ENCODE results near the gene CAPG.
"Not testable (repeated sequence)": the region's sequence is repeated elsewhere in the genome, so short reads cannot be mapped to it uniquely, and the experiment has no call there.

The CAPG gene

DNA sequence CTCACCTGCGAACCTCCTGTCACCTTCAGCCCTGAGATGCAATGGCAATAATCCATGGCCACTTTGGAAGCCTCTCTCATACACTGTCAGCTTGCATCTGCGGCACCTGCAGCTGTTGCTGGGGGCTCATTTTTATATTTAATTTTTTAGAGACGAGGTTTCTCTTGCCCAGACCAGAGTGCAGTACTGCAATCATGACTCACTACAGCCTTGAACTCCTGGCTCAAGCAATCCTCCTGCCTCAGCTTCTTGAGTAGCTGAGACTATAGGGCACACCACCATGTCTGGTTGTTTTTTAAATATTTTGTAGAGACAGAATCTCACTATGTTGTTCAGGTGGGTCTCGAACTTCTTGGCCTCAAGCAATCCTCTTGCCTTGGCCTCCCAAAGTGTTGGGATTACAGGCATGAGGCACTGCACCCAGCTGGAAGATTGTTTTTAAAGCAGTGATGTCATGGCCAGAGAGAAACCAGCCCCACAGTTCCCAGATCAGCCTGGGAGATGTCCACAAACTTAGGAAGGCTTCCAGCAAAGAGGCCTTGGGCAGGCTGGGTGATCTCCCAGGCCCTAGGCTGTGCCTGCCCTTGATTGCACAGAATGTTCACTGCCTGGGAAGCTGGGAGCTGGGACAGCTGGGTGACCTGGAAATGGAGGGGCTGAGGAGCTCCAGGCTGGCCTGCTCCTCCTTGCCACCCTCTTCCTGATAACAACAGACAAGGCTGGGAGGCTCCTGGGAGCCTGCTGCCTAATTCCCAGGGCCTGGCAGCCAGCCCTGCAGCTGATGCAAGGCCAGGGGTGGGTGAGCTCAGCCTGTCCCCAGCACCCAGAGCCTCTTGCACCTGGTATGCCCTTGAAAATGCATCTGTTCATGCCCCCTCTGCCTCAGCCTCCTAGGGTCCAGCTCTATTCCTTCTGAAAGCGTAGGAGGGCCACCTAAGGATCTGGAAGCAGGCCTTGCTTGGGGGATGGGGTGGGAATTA, 35.4 kb upstream of the CAPG start:
- Histone ChIP-seq H3K27me3 (replicated peaks in 2 of 5; ENCODE audit: control insufficient read depth in 4 of 5, insufficient read depth in 5 of 5, low read length in 4 of 5) (no peaks in the 10 kb centered on the region), H3K4me3 (ENCODE audit: control insufficient read depth in 1 of 7, extremely low read depth in 1 of 7, insufficient read depth in 4 of 7, low read depth in 2 of 7, low read length in 6 of 7) (no peak overlapping the region), H3K27ac (ENCODE audit: insufficient read depth in 1 of 2, low read depth in 1 of 2, low read length in 2 of 2, poor library complexity in 1 of 2, severe bottlenecking in 2 of 2) (no peak overlapping the region), H3K36me3 (ENCODE audit: control insufficient read depth in 4 of 4, insufficient read depth in 4 of 4, low read length in 3 of 4) (no peaks in the 10 kb centered on the region), H3K4me1 (ENCODE audit: control extremely low read depth in 1 of 4, control insufficient read depth in 4 of 4, insufficient read depth in 4 of 4, low read length in 3 of 4) (peaks cover 0 to 34% (median 8%) of the 10 kb centered on the region in 4 experiments), H3K9me3 (ENCODE audit: control extremely low read depth in 1 of 5, control insufficient read depth in 4 of 5, insufficient read depth in 2 of 5, low read depth in 1 of 5, low read length in 4 of 5) (no peaks in the 10 kb centered on the region)
- DNase-seq = no peak
- POLR2A ChIA-PET = no interaction called here
- CTCF ChIA-PET = interaction anchor here (1.0 to 1.3 kb wide), 4 partner anchors 8 to 30 kb away, joined by 3 to 7 read pairs (median 4); no protein-coding TSS in a partner anchor
- 100% methylated on average over 4 of the region's 5 CpGs for WGBS (ENCODE audit: insufficient coverage)

DNA sequence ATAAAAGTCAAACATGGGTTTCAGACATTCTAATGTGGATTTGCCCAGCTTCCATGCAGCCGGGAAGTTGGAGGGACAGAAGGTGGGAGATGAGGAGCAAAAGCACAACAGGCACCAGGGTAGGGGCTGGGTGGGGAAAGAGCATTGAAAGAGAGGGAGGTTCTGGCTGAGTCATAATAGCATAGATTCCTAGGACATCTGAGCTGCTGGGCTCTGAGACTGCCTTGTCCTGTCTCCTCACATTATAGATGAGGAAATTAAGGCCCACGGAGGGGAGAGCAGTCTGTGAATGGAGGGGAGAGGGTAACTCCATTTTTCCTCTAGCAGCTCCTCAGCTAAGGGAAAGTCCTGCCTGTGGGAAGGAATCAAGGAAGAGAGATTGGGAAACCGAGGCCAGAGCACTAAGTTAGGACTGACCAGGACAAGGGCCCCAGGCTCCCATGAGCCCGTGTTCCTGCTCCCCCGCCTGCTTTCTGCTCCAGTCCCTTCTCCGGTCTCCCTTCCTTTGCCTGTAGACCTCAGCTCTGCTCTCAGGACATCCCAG, 34.5 kb upstream of the CAPG start:
- Histone ChIP-seq H3K36me3 (ENCODE audit: control insufficient read depth in 4 of 4, insufficient read depth in 4 of 4, low read length in 3 of 4) (no peaks in the 10 kb centered on the region), H3K9me3 (ENCODE audit: control extremely low read depth in 1 of 5, control insufficient read depth in 4 of 5, insufficient read depth in 2 of 5, low read depth in 1 of 5, low read length in 4 of 5) (no peaks in the 10 kb centered on the region), H3K4me1 (ENCODE audit: control extremely low read depth in 1 of 4, control insufficient read depth in 4 of 4, insufficient read depth in 4 of 4, low read length in 3 of 4) (peaks cover 0 to 38% (median 8%) of the 10 kb centered on the region in 4 experiments), H3K27me3 (replicated peaks in 2 of 5; ENCODE audit: control insufficient read depth in 4 of 5, insufficient read depth in 5 of 5, low read length in 4 of 5) (no peaks in the 10 kb centered on the region), H3K4me3 (ENCODE audit: control insufficient read depth in 1 of 7, extremely low read depth in 1 of 7, insufficient read depth in 4 of 7, low read depth in 2 of 7, low read length in 6 of 7) (no peak overlapping the region), H3K27ac (ENCODE audit: insufficient read depth in 1 of 2, low read depth in 1 of 2, low read length in 2 of 2, poor library complexity in 1 of 2, severe bottlenecking in 2 of 2) (no peak overlapping the region)
- CTCF ChIA-PET = interaction anchor here (0.5 kb wide), 1 partner anchor 71 kb away, joined by 3 read pairs; no protein-coding TSS in a partner anchor
- POLR2A ChIA-PET = no interaction called here
- 98% methylated on average over 5 of the region's 6 CpGs for WGBS (ENCODE audit: insufficient coverage)
- DNase-seq = no peak

DNA sequence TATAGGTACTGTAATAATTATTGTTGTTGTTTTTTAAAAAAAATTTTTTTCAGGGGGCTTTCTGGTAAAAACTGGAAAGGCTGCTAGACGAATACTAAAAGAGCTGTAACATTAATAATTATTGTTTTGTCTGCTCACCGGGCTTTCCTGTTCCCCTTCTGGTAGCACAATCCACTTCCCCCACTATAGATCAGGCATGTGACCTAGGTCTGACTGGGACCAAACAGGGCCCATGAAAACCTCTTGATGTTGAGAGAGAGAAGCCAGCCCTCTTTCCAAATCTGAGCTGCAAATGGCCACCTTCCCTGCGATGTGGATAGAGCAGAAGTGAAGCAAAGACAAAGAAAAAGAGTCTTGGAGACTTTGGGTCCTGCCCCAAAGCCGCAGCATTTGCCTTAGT, 31.7 kb upstream of the CAPG start:
- POLR2A ChIA-PET = interaction anchor here (1.5 kb wide), 1 partner anchor 97 kb away, joined by 12 read pairs; the partner anchor contains the start of gene MAT2A
- CTCF ChIA-PET = interaction anchor here (0.9 to 1.6 kb wide), 6 partner anchors 8 to 115 kb away, joined by 3 to 4 read pairs (median 3); no protein-coding TSS in a partner anchor
- no peak overlapping the region for H3K27ac ChIP-seq (ENCODE audit: insufficient read depth in 1 of 2, low read depth in 1 of 2, low read length in 2 of 2, poor library complexity in 1 of 2, severe bottlenecking in 2 of 2)

DNA sequence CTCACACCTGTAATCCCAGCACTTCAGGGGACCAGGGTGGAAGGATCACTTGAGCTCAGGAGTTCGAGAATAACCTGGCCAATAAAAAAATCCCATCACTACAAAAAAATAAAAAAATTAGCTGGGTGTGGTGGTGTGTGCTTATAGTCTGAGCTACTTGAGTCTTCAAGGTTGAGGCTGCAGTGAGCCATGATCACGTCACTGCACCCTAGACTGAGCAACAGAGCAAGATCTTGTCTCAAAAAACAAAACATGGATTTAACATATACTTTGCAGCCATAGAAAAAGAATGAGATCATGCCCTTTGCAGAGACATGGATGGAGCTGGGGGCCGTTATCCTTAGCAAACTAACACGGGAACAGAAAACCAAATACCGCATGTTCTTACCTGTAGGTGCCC, 30.6 kb upstream of the CAPG start:
- CTCF ChIA-PET = interaction anchor here (1.2 to 1.7 kb wide), 5 partner anchors 28 to 110 kb away, joined by 3 read pairs; no protein-coding TSS in a partner anchor
- H3K27ac ChIP-seq (ENCODE audit: insufficient read depth in 1 of 2, low read depth in 1 of 2, low read length in 2 of 2, poor library complexity in 1 of 2, severe bottlenecking in 2 of 2) = no peak overlapping the region
- DNase-seq = no peak
- WGBS (ENCODE audit: insufficient coverage) = 100% methylated on average over 3 of the region's 5 CpGs
- POLR2A ChIA-PET = interaction anchor here (1.1 to 1.5 kb wide), 2 partner anchors 55 to 99 kb away, joined by 3 to 12 read pairs; partner anchors contain the start of gene MAT2A
- H3K4me3 ChIP-seq (ENCODE audit: control insufficient read depth in 1 of 7, extremely low read depth in 1 of 7, insufficient read depth in 4 of 7, low read depth in 2 of 7, low read length in 6 of 7) = no peak overlapping the region
- peaks cover 3 to 58% (median 40%) of the 10 kb centered on the region in 4 experiments for H3K4me1 ChIP-seq (ENCODE audit: control extremely low read depth in 1 of 4, control insufficient read depth in 4 of 4, insufficient read depth in 4 of 4, low read length in 3 of 4)
- no peaks in the 10 kb centered on the region for H3K36me3 ChIP-seq (ENCODE audit: control insufficient read depth in 4 of 4, insufficient read depth in 4 of 4, low read length in 3 of 4)
- no peaks in the 10 kb centered on the region for H3K9me3 ChIP-seq (ENCODE audit: control extremely low read depth in 1 of 5, control insufficient read depth in 4 of 5, insufficient read depth in 2 of 5, low read depth in 1 of 5, low read length in 4 of 5)
- H3K27me3 ChIP-seq (replicated peaks in 2 of 5; ENCODE audit: control insufficient read depth in 4 of 5, insufficient read depth in 5 of 5, low read length in 4 of 5) = no peaks in the 10 kb centered on the region

More for the DNA sequence above, 31.7 kb upstream of the CAPG start:
- 54% methylated on average over 3 of the region's 4 CpGs for WGBS (ENCODE audit: insufficient coverage)
- Histone ChIP-seq H3K4me1 (ENCODE audit: control extremely low read depth in 1 of 4, control insufficient read depth in 4 of 4, insufficient read depth in 4 of 4, low read length in 3 of 4) (peaks cover 3 to 54% (median 29%) of the 10 kb centered on the region in 4 experiments), H3K4me3 (ENCODE audit: control insufficient read depth in 1 of 7, extremely low read depth in 1 of 7, insufficient read depth in 4 of 7, low read depth in 2 of 7, low read length in 6 of 7) (no peak overlapping the region), H3K9me3 (ENCODE audit: control extremely low read depth in 1 of 5, control insufficient read depth in 4 of 5, insufficient read depth in 2 of 5, low read depth in 1 of 5, low read length in 4 of 5) (no peaks in the 10 kb centered on the region), H3K36me3 (ENCODE audit: control insufficient read depth in 4 of 4, insufficient read depth in 4 of 4, low read length in 3 of 4) (no peaks in the 10 kb centered on the region), H3K27me3 (replicated peaks in 2 of 5; ENCODE audit: control insufficient read depth in 4 of 5, insufficient read depth in 5 of 5, low read length in 4 of 5) (no peaks in the 10 kb centered on the region)
- DNase-seq = peak in 2 of 3 donors; percentile 42 to 56

DNA sequence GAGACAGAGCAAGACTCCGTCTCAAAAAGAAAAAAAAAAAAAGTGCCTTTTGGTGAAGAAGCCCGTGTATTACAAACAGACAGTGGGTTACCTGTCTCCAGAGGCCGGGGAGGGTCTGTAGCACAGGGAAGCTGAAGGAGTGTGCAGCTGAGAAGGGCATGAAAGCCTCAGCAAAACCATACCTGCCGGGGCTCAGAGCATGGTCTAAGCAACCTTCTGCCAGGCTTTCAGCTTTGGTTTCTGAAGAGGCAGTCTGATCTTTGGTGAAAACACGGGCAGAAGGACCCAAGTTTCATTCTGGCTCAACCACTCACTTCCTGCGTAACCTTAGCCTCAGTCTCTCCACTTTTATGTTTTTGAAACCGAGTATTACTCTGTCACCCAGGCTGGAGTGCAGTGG, 29.8 kb upstream of the CAPG start:
- no peaks in the 10 kb centered on the region for H3K9me3 ChIP-seq (ENCODE audit: control extremely low read depth in 1 of 5, control insufficient read depth in 4 of 5, insufficient read depth in 2 of 5, low read depth in 1 of 5, low read length in 4 of 5)
- no peaks in the 10 kb centered on the region for H3K27me3 ChIP-seq (replicated peaks in 2 of 5; ENCODE audit: control insufficient read depth in 4 of 5, insufficient read depth in 5 of 5, low read length in 4 of 5)
- DNase-seq = no peak
- ChIA-PET CTCF (interaction anchor here (0.7 to 1.7 kb wide), 4 partner anchors 29 to 148 kb away, joined by 3 read pairs; no protein-coding TSS in a partner anchor), POLR2A (interaction anchor here (1.1 kb wide), 1 partner anchor 54 kb away, joined by 3 read pairs; no protein-coding TSS in a partner anchor)
- H3K36me3 ChIP-seq (ENCODE audit: control insufficient read depth in 4 of 4, insufficient read depth in 4 of 4, low read length in 3 of 4) = no peaks in the 10 kb centered on the region
- no peak overlapping the region for H3K27ac ChIP-seq (ENCODE audit: insufficient read depth in 1 of 2, low read depth in 1 of 2, low read length in 2 of 2, poor library complexity in 1 of 2, severe bottlenecking in 2 of 2)
- WGBS (ENCODE audit: insufficient coverage) = 95% methylated on average over 7 of the region's 7 CpGs
- H3K4me3 ChIP-seq (ENCODE audit: control insufficient read depth in 1 of 7, extremely low read depth in 1 of 7, insufficient read depth in 4 of 7, low read depth in 2 of 7, low read length in 6 of 7) = no peak overlapping the region
- peaks cover 3 to 62% (median 48%) of the 10 kb centered on the region in 4 experiments for H3K4me1 ChIP-seq (ENCODE audit: control extremely low read depth in 1 of 4, control insufficient read depth in 4 of 4, insufficient read depth in 4 of 4, low read length in 3 of 4)

DNA sequence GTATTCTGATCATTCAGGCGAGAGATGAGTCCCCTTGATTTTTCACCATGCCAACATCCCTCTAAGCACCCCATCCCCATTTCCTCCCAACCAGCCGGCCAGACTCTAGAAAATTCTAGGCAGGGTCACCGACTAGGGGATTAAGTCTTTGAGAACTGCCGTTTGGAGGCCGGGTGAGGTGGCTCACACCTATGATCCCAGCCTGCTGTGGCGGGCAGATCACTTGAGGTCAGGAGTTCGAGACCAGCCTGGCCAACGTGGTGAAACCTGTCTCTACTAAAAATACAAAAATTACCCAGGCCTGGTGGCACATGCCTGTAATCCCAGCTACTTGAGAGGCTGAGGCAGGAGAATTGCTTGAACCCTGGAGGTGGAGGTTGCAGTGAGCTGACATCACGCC, 29.4 kb upstream of the CAPG start:
- peaks cover 3 to 65% (median 51%) of the 10 kb centered on the region in 4 experiments for H3K4me1 ChIP-seq (ENCODE audit: control extremely low read depth in 1 of 4, control insufficient read depth in 4 of 4, insufficient read depth in 4 of 4, low read length in 3 of 4)
- not testable (repeated sequence) for H3K36me3 ChIP-seq (ENCODE audit: control insufficient read depth in 4 of 4, insufficient read depth in 4 of 4, low read length in 3 of 4); H3K27me3 ChIP-seq (replicated peaks in 2 of 5; ENCODE audit: control insufficient read depth in 4 of 5, insufficient read depth in 5 of 5, low read length in 4 of 5); H3K9me3 ChIP-seq (ENCODE audit: control extremely low read depth in 1 of 5, control insufficient read depth in 4 of 5, insufficient read depth in 2 of 5, low read depth in 1 of 5, low read length in 4 of 5); H3K27ac ChIP-seq (ENCODE audit: insufficient read depth in 1 of 2, low read depth in 1 of 2, low read length in 2 of 2, poor library complexity in 1 of 2, severe bottlenecking in 2 of 2); H3K4me3 ChIP-seq (ENCODE audit: control insufficient read depth in 1 of 7, extremely low read depth in 1 of 7, insufficient read depth in 4 of 7, low read depth in 2 of 7, low read length in 6 of 7); DNase-seq
- 98% methylated on average over 6 of the region's 9 CpGs for WGBS (ENCODE audit: insufficient coverage)
- ChIA-PET CTCF (interaction anchor here (0.7 kb wide), 1 partner anchor 149 kb away, joined by 3 read pairs; no protein-coding TSS in a partner anchor), POLR2A (interaction anchor here (1.1 to 3.0 kb wide), 2 partner anchors 53 to 99 kb away, joined by 3 to 28 read pairs; partner anchors contain the start of gene MAT2A)
